ENCODE measurements around the gene ATP2C1. TPM values are rescaled to one million over a fixed set of nuclear protein-coding genes. Genes with fewer than 3 reads are reported as not detected.
A peak's percentile ranks its signal among the peaks of the same experiment; 100 is the strongest.

The ATP2C1 gene
- total and polyA plus RNA-seq, 2 donors (not counting 1 experiment from before 2014, with no cell fraction given), result 111 to 196 TPM

DNA sequence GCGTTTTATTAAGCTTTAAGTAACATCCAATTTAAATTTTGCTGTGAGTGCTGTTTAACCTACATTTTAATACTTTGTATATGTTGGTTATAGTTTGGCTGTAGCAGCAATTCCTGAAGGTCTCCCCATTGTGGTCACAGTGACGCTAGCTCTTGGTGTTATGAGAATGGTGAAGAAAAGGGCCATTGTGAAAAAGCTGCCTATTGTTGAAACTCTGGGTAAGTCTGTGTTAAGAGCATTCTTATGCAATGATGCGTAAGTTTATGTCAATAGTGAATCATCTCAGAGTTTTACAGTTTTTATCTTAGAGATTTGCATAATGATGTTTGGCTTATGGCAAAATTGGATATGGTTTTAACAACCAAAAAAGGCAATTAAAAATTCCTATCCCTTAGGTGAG lies 70.0 kb downstream of the ATP2C1 start:
- Histone ChIP-seq H3K27ac (ENCODE audit: insufficient read depth, low read length) (peak overlapping the region; percentile 59), H3K4me3 (replicated peaks in 1 of 4; ENCODE audit: control extremely low read depth in 1 of 4, insufficient read depth in 1 of 4, low read depth in 3 of 4, low read length in 4 of 4) (no peak overlapping the region), H3K79me2 (ENCODE audit: control insufficient read depth, insufficient read depth, low read length) (no peaks in the 10 kb centered on the region), H3K9me3 (ENCODE audit: control insufficient read depth, insufficient read depth, low read depth, low read length) (no peaks in the 10 kb centered on the region), H3K4me1 (ENCODE audit: control insufficient read depth, extremely low read depth, insufficient read depth, low read length) (peaks cover 3% of the 10 kb centered on the region), H3K27me3 (ENCODE audit: control insufficient read depth, insufficient read depth, low read length) (no peaks in the 10 kb centered on the region), H3K36me3 (ENCODE audit: control insufficient read depth, insufficient read depth, low read length) (peaks cover 2% of the 10 kb centered on the region), H4K20me1 (ENCODE audit: control insufficient read depth, extremely low read depth, insufficient read depth, low read length) (no peaks in the 10 kb centered on the region), H2AFZ (ENCODE audit: low read length) (no peak overlapping the region), H3K4me2 (ENCODE audit: extremely low read depth, insufficient read depth, low read length) (no peak overlapping the region), H3K9ac (ENCODE audit: insufficient read depth, low read length) (no peak overlapping the region)
- TF ChIP-seq EZH2 (IDR thresholded peaks at IDR 0.05; ENCODE audit: low read length, missing control alignments), result no peak
- TF ChIP-seq, protein P1, sequence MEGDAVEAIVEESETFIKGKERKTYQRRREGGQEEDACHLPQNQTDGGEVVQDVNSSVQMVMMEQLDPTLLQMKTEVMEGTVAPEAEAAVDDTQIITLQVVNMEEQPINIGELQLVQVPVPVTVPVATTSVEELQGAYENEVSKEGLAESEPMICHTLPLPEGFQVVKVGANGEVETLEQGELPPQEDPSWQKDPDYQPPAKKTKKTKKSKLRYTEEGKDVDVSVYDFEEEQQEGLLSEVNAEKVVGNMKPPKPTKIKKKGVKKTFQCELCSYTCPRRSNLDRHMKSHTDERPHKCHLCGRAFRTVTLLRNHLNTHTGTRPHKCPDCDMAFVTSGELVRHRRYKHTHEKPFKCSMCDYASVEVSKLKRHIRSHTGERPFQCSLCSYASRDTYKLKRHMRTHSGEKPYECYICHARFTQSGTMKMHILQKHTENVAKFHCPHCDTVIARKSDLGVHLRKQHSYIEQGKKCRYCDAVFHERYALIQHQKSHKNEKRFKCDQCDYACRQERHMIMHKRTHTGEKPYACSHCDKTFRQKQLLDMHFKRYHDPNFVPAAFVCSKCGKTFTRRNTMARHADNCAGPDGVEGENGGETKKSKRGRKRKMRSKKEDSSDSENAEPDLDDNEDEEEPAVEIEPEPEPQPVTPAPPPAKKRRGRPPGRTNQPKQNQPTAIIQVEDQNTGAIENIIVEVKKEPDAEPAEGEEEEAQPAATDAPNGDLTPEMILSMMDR (conservative IDR thresholded peaks at IDR 0.05 in 1 of 2, IDR thresholded peaks at IDR 0.05 in 1 of 2; ENCODE audit: low read depth in 1 of 2, low read length in 2 of 2), result no peak
- DNase-seq (ENCODE audit: low read depth in 2 of 2), result peak; percentile 96 to 99

DNA sequence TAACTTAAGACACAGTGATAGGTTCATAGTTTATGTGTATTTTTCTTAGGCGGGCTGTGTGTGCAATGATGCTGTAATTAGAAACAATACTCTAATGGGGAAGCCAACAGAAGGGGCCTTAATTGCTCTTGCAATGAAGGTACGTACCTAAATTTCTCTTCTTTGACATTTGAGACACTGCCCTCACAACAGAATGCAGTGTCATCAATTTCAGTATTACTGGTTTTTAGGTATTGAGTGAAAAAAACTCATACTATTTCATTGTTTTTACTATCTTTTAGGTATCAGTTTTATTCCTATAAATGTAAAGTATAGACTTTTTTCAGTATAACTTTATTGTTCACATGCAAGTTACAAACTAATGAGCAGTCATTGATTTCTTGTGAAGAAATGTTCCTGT lies 73.4 kb downstream of the ATP2C1 start:
- no peak overlapping the region for H2AFZ ChIP-seq (ENCODE audit: low read length)
- no peak overlapping the region for H3K4me2 ChIP-seq (ENCODE audit: extremely low read depth, insufficient read depth, low read length)
- no peak overlapping the region for H3K4me3 ChIP-seq (replicated peaks in 1 of 4; ENCODE audit: control extremely low read depth in 1 of 4, insufficient read depth in 1 of 4, low read depth in 3 of 4, low read length in 4 of 4)
- H4K20me1 ChIP-seq (ENCODE audit: control insufficient read depth, extremely low read depth, insufficient read depth, low read length), result no peaks in the 10 kb centered on the region
- no peak overlapping the region for H3K9ac ChIP-seq (ENCODE audit: insufficient read depth, low read length)
- no peak for DNase-seq (ENCODE audit: low read depth in 2 of 2)
- peaks cover 3% of the 10 kb centered on the region for H3K4me1 ChIP-seq (ENCODE audit: control insufficient read depth, extremely low read depth, insufficient read depth, low read length)
- no peak for TF ChIP-seq EZH2 (IDR thresholded peaks at IDR 0.05; ENCODE audit: low read length, missing control alignments)
- TF ChIP-seq, protein P1 (conservative IDR thresholded peaks at IDR 0.05 in 1 of 2, IDR thresholded peaks at IDR 0.05 in 1 of 2; ENCODE audit: low read depth in 1 of 2, low read length in 2 of 2), result no peak
- no peak overlapping the region for H3K27ac ChIP-seq (ENCODE audit: insufficient read depth, low read length)
- H3K79me2 ChIP-seq (ENCODE audit: control insufficient read depth, insufficient read depth, low read length), result no peaks in the 10 kb centered on the region
- H3K36me3 ChIP-seq (ENCODE audit: control insufficient read depth, insufficient read depth, low read length), result peaks cover 4% of the 10 kb centered on the region
- H3K9me3 ChIP-seq (ENCODE audit: control insufficient read depth, insufficient read depth, low read depth, low read length), result no peaks in the 10 kb centered on the region
- H3K27me3 ChIP-seq (ENCODE audit: control insufficient read depth, insufficient read depth, low read length), result no peaks in the 10 kb centered on the region

DNA sequence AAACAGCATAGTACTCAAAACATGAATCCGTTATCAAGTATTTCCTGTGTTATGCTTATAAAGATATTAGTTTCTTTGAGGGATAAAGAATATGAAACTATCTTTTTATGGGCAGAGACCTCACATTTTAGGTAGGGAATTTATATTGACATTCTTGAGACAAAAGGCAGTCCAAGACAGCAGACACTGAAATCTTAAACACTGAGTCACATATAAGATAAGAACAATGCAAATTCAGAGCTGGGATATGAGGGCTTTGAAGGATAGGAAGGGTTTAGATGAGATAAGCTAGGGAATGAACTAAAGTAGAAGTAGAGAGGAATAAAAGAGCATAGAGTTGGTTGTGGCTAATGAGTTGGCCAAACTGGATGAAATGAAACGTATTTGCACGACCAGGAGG lies 74.3 kb downstream of the ATP2C1 start:
- no peak overlapping the region for H3K4me2 ChIP-seq (ENCODE audit: extremely low read depth, insufficient read depth, low read length)
- H2AFZ ChIP-seq (ENCODE audit: low read length), result no peak overlapping the region
- TF ChIP-seq EZH2 (IDR thresholded peaks at IDR 0.05; ENCODE audit: low read length, missing control alignments), result no peak
- H3K36me3 ChIP-seq (ENCODE audit: control insufficient read depth, insufficient read depth, low read length), result peaks cover 4% of the 10 kb centered on the region
- no peak overlapping the region for H3K4me3 ChIP-seq (replicated peaks in 1 of 4; ENCODE audit: control extremely low read depth in 1 of 4, insufficient read depth in 1 of 4, low read depth in 3 of 4, low read length in 4 of 4)
- peaks cover 3% of the 10 kb centered on the region for H3K4me1 ChIP-seq (ENCODE audit: control insufficient read depth, extremely low read depth, insufficient read depth, low read length)
- DNase-seq (ENCODE audit: low read depth in 2 of 2), result peak in 1 of 2 donors; percentile 89
- no peak overlapping the region for H3K27ac ChIP-seq (ENCODE audit: insufficient read depth, low read length)
- no peaks in the 10 kb centered on the region for H3K79me2 ChIP-seq (ENCODE audit: control insufficient read depth, insufficient read depth, low read length)
- no peaks in the 10 kb centered on the region for H3K9me3 ChIP-seq (ENCODE audit: control insufficient read depth, insufficient read depth, low read depth, low read length)
- H3K27me3 ChIP-seq (ENCODE audit: control insufficient read depth, insufficient read depth, low read length), result no peaks in the 10 kb centered on the region
- H3K9ac ChIP-seq (ENCODE audit: insufficient read depth, low read length), result no peak overlapping the region
- H4K20me1 ChIP-seq (ENCODE audit: control insufficient read depth, extremely low read depth, insufficient read depth, low read length), result no peaks in the 10 kb centered on the region
